Mammary epithelial cell (primary cell): ENCODE results near the gene CYSTM1.

ENCODE experiments used
- CTCF ChIP-seq, 2 donors: IDR thresholded peaks in 1 of 2; conservative IDR thresholded peaks in 1 of 2; 2 replicates each; pipeline ENCODE4 v1.5.1; 2011 to 2012; ENCODE audit warnings: inconsistent platforms in 2 of 2, low read length in 2 of 2, mild to moderate bottlenecking in 2 of 2, control low read depth in 1 of 2, low read depth in 1 of 2; ENCODE audit not compliant: insufficient read depth in 1 of 2; ENCODE audit errors: extremely low read depth in 1 of 2
- EZH2 ChIP-seq: IDR thresholded peaks from 2 replicates; pipeline ENCODE4 v1.6.1; 2012; ENCODE audit warnings: low read length, inconsistent platforms, borderline replicate concordance

GRCh38 chr5:140196115-140196814 lies 21.3 kb downstream of the CYSTM1 start:
- TF ChIP-seq CTCF (conservative IDR thresholded peaks at IDR 0.05 in 1 of 2, IDR thresholded peaks at IDR 0.05 in 1 of 2; ENCODE audit: extremely low read depth in 1 of 2, insufficient read depth in 1 of 2, low read depth in 1 of 2, low read length in 2 of 2) (no peak), EZH2 (no peak)
